ENCODE measurements around the gene VAPA.

The VAPA gene

DNA sequence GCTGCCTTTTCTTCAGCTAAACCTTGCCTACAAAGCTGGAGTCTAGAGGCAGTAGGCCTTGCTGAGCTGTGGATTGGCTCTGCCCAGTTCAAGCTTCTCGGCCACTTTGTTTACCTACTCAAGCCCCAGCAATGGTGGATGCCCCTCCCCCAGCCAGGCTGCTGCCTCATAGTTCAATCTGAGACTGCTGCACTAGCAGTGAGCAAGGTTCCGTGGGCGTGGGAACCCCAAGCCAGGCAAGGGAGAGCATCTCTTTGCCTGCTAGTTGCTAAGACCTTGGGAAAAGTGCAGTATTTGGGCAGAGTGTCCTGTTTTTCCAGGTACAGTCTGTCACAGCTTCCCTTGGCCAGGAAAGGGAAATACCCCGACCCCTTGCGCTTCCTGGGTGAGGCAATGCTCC, 68.9 kb downstream of the VAPA start:
- no peak for DNase-seq

GRCh38 chr18:9984080-9984479, 70.3 kb downstream of the VAPA start:
- DNase-seq: no peak

DNA sequence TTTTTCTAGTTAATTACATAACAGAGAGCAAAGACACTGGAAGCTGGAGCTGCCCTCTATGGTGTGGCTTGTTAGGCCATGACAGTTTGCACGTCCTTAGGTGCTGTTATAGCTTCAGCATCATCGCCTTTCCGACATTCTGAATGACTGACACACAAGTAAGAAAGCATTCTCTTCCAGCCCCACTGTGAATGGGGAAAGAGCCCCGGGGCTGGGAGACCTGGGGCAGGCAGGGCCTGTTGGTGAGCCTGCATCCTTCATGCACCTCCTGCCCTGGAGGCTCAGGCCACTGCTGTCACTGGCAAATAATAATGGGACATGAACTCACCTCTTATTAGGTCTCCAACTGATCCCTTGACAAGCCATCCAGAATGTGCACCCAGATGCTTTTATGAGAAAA, 71.8 kb downstream of the VAPA start:
- no peak for DNase-seq

- no peak for DNase-seq
These were observed 72.5 kb downstream of the VAPA start for GRCh38 chr18:9986156-9986930.

DNA sequence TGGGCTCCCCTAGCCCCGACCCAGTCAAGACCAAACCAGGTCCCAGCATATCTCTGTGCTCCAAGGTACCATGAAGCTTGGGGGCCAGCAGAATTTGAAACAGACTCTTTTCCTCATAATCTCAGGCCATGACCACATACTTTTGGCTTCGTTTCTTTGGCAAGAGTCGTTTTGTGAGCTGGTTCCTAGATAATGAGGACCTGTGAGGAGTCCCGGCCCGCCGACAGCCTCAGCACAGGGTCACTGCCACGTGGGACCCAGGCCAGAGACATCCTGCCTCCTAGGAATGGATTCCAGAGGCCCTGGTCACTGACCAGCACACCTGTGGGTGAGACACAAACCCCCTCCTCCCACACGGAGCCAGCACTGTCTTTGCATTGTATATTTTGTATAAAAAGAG, 73.5 kb downstream of the VAPA start:
- DNase-seq: no peak

DNA sequence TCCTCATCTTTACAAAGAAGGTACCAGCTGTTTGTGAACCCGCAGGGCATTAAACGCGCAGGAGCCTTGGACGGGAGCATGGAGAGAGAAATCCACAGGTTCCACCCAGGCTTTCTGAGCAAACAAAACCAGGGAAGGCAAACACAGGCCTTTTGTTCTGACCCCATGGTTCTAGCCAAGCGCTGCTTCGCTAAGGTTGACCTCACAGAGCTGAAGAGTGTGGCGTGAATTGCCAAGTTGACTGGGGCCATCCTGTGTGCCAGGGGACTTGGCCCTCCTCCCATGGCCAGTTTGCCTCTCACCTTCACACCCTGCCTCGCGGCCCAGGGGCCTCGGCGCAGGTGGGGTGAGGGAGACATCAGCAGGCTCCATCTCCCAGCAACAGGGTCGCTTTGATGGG, 74.1 kb downstream of the VAPA start:
- DNase-seq: no peak

DNA sequence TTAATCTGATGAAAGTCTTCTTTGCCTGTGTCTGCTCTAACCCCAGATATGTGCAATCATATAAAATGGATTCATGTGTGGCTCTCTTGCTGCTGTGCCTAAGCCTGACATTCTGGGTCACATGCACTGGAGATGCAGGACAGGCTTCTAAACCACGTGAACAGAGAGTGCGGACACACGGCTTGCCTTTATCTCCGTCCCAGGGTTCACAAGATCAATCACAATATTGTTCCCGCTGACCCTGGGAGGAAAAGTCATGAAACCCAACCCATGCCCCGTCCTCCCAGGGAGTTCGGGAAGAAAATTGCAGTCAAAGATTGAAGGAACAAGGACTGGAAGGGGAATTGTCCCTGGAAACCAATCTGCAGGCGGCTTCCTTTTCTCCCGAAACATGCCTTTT, 74.8 kb downstream of the VAPA start:
- no peak for DNase-seq

DNA sequence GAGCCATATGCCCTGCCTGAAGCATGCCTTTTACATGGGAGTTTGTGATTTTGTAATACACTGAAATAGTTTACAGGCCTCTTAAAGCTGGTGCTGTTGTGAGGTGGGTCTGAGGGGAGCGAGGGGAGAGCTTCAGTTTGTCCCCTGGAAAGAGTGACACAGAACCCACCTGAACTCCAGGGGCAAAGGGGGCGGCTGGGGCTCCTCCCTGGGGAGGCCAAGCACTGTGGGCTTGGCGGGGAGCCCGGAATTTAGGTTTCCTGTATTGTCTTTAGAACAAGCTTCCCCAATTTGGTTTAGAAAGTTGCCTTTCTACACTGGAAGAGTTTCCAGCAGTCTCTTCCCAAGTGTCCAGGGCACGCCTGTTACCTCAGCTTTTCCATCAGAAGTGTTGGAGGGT, 75.7 kb downstream of the VAPA start:
- no peak for DNase-seq

GRCh38 chr18:9991011-9992000, 77.5 kb downstream of the VAPA start:
- no peak for DNase-seq

DNA sequence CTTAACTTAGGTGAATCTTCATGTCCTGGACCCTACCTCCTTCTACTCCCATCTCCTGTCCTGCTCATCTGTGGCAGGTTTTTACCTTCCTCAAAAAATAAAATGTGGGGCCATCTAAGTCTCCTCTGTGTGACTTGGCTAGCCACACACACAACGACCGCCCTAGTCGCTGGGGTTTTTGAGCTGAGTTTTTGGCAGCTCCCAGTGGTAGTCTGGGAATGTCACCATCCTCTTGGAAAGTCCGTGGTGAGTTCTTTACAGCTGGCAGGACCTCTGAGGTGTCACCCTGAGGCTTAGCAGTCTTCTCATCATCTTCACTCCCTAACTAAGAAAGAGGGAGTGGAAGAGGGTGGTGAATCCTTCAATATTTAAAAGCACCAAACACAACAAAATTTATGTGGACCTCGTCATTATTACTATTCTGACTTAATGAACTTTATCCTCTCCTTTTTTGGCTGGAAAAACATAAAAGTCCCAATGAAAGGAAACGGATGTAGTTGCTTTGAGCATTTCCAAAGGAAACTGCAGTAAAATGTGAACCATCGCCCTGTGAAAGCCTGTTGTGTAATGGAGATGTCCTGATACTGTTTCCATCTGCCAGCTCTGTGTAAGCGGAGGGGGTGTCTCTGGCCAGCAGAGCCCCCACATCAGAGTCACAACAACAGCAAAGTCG, 78.6 kb downstream of the VAPA start:
- no peak for DNase-seq

DNA sequence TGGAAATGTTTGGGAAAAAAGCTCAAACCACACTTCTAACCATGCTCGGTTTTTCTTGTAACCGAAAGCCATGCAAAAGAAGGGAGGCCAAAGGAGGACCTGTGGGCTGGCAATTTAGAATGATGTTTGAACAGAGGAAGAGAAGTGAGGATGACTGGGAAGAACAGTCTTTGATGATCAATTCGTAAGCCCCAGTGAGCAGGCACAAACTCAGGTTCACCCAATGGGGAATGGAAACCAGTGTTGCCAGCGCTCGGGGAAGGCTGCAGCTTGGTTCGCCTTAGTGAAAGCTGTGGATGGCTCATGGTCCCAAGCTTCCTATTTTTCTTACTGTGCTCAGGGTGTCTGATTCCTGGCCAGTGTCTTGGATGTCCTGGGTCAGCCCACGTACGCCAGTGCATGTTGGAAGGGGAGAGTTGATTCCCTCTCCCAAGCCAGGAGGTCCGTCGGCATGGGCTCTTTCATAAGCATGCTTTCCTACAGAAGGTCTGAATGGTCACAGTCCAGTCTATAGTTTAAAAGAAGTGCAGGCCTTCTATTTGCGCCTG, 79.2 kb downstream of the VAPA start:
- DNase-seq: no peak

DNA sequence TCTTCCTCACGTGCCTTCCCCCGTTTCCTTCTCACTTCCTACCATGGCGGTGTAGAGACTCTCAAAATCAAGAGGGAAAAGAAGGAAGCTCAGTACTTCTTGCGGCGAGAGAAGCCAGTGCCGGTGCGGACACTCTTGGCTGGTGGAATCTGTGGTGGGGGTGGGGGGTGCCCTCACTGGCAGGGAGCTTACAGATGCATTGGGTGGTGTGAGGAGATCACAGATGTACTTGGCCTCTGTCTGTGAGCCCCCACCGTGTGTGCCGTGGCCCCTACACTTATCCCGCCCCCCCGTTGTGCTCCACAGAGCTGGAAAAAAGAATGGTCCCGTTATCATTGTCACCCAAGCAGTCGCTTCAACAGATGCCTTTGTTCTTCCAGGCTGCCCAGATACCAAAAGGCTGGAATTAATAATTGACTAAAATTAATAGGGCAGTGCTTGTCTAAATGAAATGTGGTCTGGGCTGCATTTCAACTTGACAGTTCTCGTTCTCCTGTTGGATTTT, 79.8 kb downstream of the VAPA start:
- no peak for DNase-seq

DNA sequence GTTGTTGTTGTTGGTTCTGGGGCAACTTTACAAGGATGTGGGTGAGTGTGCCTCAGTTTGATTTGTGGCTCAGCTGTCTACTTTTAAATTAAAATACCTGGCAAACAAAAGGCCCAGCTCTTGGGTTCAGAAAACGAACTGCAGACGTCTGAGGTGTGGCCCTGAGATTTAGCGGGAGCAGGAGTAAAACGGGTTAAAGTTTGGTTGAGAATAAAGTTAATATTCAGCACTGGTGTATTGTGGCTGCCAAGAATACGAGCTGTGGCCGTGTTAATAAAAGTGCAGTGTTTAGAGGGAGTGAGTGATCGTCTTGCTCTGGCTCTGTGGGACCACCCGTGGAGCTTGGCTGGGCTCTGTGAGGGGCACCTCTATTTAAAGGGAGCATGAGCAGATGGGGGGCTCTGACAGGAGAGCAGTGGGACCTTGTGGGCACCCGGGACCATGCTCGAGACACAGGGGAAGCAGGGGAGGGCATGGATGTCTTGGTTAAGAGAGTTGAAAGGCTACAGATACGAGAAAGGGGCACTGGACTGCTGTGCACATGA, 80.3 kb downstream of the VAPA start:
- DNase-seq: no peak

DNA sequence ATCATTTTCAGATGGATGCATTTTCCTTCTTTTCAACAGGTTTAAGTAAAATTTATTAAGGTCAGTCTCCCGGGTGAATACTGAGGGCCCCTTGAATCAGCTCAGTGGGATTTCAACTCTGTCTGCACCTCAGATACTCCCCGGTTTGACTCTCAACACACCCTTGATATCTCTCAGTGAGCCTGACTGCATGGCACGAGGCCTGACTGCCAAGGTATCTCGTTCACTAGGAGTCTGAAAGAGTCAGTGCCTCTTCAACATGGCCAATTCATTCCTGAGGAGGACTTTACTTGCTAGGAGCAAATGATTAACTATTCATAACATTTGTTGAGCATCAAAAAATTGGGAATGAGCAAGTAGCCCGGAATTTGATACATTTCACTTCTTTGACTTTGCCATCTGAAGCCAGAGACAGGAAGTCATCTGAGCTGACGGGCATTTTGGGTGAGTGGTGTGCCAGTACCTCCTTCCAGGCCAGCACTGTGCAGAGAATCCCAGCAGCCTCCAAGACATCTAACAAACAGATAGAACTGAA, 81.0 kb downstream of the VAPA start:
- no peak for DNase-seq

DNA sequence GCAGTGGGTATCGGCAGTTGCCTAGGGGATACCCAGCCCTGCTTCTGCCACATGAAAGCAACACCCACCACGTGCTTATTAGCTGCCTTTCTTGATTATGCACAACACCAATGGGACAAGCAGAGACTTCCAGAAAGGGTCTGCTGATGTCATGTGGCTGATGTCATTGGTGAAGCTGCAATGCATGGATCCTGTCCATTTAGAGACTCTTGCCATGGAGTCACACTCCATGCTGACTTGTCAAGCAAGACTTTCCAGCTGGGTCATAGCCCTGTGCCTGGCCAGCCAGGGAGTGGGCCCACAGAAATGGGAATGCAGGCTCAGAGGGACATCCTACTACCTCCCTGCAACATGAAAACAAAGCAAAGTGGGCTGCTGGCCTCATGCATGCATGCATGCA, 81.8 kb downstream of the VAPA start:
- DNase-seq: no peak

DNA sequence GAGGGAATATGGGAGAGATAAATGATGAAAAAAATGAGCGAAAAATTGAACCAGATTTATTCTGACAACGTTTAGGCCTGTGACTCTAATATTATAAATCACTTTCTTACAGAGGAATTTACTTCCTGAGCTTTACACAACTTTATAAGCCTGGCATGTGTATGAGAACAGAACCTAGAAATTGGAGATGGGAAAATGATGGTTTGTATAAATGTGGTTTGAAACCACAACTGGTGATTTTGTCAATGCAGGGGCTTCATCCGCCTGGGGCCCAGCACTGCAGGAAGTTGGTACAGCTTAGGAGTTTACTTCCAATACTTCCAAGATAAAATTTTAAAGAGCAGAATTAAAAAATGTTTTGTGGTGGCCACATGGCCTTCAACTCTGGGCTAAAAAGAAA, 82.3 kb downstream of the VAPA start:
- no peak for DNase-seq

DNA sequence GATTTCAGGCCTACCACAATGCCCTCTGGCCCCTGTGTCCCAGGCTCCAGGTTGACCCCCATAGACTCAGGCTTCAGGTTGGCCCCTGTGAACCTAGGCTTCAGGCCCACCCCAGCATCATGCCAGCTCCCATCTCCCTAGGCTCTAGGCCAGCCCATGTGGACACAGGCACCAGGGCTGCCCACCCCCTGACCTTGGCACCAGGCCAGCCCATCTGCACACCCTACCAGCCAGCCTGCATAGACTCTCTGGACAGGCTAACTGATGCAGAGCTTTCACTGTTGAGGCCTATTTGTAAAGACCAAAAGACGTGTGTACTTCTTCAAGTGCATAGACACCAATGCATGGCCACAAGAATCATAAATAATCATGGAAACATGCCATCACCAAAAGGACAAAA, 83.9 kb downstream of the VAPA start:
- DNase-seq: no peak

- no peak for DNase-seq
These were observed 84.5 kb downstream of the VAPA start for GRCh38 chr18:9998330-9998729.

GRCh38 chr18:10002280-10002679, 88.5 kb downstream of the VAPA start:
- DNase-seq: no peak

DNA sequence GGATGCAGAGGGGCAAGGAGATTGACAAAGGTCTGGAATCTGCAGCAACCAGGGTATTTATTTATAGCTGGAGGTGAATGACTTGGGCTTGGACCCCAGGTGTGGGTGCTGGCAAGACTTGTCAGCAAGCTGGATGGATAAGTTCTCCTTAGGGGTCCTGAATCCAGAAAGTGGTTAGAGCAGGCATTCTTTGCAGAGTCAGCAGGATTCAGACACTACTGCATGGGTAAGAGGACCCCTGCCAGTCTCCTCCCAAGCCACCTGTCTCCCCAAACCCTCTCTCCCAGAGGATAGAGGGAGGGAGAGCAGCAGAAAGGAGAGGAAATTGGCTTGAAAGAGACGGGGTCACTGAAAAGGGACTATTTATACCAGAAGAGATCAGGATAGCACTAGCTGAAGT, 89.5 kb downstream of the VAPA start:
- no peak for DNase-seq

- no peak for DNase-seq
These were observed 90.0 kb downstream of the VAPA start for GRCh38 chr18:10003866-10004265.

GRCh38 chr18:10006311-10006893, 92.6 kb downstream of the VAPA start:
- DNase-seq: no peak
